ENCODE results near the gene CDC16.

The CDC16 gene

DNA sequence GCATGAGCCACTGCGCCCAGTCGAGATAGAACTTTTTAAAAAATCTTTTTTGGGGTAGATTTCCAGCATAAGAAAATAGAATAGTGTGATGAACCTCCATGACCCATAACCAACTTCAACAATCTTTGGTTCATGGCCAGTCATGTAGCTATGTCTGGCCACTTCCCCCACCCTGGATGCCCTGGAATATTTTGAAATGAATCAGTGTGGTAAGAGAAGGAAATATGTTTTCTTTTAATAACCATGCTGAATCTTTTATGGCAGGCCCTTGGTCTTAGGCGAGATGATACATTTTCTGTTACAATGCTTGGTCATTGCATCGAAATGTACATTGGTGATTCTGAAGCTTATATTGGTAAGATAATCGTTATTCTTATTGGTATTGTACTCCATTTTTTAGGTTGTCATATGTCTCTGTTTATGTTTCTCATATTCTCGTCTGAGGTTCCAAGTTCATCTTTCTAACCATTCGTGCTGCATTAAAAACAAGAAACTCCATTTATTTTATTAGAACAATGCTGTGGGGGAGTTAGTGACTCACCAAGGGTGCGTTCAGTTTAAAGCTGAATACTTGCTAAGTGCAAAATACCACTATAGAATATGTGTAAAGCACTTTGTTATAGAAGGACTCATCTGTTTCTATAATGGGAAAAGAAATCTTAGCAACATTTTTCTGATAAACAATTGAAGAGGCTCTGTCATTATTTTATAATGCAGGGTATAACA, 30.4 kb downstream of the CDC16 start:
- DNase-seq: no peak

DNA sequence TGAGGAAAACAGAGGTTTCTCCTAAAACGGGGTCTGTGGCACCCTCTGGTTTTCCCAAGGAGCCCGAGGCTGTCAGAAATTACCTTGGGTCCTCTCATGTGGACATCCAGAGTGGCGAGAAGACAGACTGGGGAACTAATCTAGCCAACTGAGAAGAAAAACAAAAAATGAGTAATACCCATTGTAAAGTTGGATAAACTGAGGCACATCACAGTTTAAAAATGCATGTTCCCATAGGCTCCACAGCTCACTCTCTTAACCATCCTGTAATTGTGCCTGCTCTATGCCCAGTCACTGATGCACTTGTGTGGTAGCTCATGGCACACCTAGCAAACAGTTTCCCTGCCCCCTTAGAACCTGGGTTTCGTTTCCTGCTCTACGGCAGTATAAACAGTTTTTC, 31.5 kb downstream of the CDC16 start:
- DNase-seq: no peak

DNA sequence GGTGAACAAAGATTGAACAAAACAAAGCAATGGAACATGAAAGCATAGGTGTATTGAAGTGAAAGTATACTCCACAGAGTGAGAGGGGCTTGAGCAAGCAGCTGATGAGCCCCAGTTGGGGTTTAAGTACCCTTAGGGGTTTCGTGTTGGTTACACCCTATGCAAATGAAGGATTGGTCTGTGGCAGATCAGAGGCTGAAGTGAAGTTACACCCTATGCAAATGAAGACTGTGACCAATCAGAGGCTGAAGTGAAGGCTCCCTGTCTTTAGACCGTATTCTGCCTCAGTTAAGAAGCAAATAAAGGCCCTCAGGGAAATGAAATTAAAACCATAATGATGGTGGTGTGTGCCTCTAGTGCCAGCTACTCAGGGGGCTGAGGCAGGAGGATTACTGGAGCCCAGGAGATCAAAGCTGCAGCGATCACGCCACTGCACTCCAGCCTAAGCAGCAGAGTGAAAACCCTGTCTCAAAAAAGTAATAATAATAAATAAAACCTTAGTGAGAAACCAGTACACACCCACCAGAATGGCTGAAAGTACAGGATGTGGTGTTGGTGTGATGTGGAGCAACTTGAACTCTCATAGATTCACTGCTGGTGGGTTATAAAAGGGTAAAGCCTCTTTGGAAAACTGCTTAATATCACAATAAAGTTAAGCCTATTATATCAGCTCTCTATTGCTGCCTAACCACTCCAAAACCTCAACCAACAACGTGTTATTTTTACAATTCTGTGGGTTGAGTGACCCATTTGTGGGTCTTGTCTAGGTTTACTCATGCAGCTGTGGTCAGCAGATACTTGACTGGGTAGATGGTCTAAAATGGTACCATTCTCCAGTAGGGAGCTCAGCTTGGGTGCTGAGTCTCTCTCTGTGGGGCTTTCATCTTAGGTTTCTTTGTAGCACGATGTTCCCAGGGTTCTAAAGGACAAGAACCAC, 33.9 kb downstream of the CDC16 start:
- no peak for DNase-seq

DNA sequence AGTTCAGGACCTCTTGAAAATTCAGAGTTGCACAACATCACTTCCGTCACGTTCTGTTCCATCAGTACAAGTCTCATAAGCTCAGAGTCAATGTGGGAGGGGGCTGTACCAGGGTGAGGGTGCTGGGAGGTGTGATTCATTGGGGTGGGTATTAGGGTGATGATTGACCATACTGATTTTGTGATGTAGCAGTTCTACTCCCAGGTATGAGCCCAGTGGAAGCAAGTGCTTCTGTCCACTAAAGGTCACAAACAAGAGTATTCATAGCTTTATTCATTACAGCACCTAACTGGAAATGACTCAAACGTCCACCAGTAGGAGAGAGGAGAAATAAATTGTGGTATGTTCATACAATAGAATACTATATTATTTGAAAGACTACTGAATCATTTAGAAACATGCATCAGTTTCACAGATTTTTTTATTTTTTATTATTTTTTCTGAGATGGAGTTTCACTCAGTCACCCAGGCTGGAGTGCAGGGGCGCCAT, 34.6 kb downstream of the CDC16 start:
- no peak for DNase-seq

DNA sequence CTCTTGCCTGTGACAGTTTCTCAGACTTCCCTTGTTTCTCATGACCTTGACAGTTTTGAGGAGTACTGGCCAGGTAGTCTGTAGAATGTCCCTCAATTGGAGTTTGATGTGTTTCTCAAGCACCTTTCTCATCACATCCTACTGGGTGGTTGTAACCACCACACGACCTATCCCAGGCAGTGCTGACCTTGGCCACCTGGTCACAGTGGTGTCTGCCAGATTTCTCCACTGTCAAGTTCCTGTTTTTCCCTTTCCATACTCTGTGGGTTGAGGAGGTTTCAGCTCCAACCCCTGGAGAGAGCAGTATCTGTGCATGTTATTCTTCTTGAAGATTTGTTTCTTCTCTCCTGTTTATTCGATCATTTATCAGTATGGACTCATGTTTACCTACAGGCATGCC, 38.3 kb downstream of the CDC16 start:
- DNase-seq: no peak

DNA sequence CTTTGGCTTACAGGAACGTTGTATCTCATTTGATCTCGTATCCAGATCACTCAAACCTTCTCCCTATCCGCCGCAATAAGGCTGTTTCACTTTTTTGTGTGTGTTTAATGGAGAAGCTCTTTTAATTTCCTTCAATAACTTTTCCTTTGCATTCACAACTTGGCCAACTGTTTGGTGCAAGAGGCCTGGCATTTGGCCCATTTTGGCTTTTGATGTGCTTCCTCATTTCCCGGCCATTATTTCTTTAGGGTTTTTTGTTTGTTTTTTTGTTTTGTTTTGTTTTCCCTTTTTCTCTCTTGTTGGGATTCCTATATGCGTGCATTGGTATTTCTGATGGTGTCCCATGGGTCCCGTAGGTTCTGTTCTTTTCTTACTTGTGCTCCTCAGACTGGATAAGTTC, 40.6 kb downstream of the CDC16 start:
- DNase-seq: no peak

DNA sequence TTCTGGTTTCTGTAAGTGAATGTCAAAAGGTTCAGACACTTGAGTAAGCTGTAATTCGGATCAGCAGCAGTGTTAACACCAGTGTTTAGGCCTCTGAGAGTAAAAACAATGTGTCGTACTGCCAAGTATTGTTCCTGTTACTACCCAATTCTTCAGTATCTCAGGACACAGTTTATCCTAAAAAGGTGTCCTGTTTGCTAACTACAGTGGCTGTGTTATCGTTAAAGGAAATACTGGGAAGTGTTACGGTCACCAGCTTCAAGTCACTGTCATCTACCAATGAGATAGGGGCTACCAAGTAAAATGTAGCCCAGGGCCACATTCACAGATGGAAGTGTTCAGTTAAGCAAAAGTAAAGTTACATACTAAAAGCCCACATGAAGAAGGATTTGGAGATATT, 44.4 kb downstream of the CDC16 start:
- no peak for DNase-seq

DNA sequence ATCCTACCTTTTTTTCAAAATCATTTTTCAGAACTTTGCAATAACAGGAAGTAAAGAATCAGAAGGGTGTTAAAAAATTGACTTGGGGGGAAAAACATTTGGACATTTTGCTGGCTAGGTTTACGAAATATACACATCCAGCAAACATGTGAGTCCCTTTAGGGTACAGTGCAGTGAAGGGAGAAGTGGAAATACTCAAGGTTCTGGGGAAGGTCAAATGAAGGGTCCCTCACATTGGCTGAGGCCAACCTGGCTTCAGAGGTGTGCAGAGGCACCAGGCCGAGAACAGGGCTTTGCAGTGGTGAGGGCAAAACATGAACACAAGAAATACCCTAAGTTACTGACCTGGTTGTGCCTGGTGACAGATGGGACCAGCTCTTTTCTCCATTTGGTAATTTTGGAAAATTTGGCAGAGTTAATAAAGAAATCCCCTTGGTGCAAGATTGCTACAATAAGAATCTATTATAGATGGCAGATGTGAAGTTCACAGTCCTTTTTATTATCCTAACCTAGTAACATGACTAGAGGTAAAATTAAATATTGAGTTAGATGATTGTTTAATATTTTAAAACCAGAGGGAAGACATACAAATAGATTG, 45.2 kb downstream of the CDC16 start:
- no peak for DNase-seq

DNA sequence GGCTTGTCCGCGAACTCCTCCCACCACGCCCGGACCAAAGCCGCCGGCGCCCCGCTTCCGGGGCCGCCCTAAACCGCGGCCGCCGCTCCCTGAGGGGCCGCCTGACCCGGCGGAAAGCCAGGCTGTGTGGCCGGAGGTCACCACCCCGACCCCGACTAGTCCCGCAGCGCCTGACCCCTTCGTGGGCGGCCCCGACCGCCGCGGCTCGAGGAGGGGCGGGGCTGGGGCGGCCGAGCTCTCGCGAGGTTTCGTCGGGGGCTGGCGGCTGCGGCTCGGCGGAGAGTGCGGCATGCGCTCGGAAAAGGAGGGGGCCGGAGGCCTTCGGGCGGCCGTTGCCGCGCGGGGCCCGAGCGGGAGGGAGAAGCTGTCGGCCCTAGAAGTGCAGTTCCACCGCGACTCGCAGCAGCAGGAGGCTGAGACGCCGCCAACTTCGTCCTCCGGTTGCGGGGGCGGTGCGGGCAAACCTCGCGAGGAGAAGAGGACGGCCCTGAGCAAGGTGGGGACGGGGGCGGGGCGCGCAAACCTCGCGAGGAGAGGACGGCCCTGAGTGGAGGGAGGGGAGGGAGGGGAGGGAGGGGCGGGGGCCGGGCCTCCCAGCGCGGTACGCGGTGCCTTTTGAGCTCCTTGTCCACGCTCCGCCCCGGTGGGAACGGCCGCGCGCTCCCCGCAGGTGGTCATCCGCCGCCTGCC, 46.8 kb downstream of the CDC16 start, which contains the start of gene UPF3A:
UPF3A (plus strand) TSS at position 251 of the 690 bp plus-strand sequence; CDS start at position 290, 39 bp downstream.
- peak; percentile 80 for DNase-seq

DNA sequence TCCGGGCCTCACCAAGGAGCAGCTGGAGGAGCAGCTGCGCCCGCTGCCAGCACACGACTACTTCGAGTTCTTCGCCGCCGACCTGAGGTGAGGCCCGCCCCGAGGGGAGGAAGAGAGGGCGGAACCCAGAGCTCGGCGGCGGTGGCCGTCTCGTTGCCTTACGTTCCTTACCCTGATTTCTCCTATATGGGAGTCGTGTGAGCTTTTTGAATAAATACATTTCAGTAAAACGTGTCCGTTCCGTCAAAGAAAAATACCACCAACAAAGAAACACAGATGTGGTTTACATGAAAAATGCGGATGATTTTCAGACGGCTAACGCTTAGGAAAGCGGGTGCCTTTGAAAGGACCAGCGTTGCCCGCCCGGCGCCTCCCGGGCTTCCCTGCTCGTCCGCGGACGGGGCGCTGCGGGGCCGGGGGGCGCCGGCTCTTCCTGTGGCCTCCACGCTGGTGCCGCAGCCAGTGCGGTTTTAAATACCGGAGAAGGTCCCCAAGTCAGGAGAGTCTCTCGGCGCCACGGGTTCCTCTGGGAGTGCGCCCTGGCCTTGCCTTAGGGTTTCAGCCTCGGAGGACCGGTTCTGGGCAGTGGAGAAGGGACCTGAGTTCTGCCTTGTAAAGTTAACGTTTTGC, 47.5 kb downstream of the CDC16 start:
- DNase-seq: peak; percentile 80

DNA sequence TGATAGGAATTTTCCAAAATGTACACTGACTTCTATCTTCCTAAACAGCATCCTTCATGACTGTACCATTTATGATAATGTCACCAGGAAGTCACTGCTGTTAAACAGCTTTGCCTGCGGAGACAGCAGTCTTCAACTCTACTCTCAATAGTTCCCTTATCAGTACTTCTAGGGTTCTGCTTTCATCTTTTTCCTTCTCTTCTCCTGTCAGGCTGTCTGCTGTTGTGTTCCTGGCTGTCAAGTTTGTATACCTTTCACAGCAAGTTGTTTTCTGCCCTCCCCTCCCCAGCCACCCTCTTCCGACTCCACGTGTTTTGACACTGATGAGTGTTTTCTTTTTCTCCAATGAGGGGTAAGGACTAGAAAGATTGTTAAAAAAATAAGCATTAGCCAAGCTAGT, 48.9 kb downstream of the CDC16 start:
- no peak for DNase-seq

DNA sequence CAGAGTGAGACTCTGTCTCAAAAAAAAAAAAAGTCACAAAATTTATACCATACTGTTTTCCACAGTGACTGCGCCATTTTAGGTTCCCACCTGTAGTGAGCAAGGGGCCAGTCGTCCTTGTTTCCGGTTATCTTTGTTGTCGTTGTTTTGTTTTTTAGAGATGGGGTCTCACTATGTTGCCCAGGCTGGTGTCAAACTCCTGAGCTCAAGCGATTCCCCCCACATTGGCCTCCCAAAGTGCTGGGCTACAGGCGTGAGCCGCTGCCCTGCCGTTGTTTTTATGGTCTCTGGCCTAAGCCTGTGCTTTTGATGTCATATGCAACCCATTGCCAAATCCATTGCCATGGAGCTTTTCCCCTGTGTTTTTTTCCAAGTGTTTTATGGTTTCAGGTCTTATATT, 50.0 kb downstream of the CDC16 start:
- no peak for DNase-seq

DNA sequence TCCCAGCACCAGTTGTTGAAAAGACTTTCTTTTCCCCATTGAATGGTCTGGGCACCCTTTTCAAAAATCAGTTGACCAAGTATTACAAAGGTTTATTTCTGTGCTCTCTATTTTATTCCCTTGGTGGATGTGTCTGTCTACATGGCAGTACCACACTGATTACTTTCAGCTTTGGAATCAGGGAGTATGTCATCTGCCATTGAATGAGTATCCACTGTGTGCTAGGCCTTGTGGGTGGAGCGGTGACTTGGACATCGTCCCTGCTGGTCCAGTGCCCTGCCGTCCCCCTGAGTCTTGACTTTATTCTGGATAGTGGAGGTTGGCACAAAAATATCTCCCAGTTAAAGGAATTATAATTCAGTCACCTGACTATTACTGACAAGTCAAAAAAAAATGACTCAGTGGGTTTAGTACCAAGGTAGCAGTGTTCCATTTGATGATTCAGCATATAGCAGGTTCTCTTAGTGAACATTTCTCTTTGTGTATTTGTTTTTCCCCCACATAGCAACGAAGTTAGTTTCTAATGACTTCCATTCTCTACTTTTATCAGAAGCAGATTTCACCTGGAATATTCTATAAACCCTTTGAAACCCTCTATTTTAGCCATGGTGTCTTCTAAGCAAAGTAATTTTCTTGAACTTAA, 50.6 kb downstream of the CDC16 start:
- no peak for DNase-seq

DNA sequence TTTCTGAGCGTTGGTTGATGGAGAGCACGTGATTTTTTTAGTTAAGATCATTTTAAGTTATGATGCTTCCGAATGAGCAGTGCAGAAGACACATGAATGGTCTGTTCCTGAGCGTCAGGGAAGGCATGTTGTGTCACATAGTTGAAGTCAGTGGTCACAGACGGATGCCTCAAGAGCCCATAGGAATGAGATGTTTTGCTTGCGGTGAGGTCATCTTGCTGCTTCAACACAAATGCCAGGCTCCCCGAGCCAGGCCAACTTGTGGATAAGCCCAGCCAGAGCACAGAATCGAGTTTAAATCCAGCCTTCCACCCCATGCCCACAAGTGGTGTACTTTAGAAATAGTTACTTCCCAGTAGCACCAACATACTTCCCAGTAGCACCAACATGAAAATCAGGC, 52.1 kb downstream of the CDC16 start:
- DNase-seq: no peak

DNA sequence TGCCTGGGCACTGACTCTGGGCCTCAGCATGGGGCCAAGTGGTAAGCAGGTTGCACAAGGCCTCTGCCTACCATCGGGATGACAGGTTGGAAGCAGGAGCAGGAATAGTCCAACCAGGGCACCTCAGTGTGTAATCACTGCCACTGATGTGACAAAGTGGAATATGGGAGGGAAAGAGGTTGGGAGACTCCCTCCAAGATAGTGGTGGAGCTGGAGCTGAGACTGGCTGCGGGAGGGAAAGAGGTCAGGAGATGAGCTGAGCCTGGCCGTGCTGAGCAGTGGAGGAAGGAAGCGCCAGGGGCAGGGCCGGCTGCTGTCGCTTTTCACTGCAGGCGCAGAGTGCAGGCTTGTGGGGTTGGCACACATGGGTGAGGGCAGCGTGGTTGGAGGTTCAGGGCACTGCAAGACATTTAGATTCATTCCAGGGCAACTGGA, 53.5 kb downstream of the CDC16 start:
- DNase-seq: no peak

DNA sequence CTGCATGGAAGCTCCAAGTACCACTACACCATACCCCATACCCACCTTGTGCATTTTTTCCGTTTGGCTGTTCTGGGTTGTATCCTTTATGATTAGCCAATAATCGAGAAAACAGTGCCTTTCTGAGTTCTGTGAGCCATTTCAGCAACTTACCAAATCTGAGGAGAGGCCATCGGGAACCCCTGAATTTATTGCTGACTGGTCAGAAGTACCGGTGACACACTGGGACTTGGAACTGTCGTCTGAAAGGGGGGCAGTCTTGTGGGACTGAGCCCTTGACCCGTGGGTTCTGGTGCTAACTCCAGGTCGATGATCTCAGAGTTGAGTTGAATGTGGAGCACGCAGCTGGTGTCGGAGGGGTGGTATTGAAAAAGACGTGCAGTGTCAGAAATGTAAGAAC, 61.8 kb downstream of the CDC16 start:
- no peak for DNase-seq

DNA sequence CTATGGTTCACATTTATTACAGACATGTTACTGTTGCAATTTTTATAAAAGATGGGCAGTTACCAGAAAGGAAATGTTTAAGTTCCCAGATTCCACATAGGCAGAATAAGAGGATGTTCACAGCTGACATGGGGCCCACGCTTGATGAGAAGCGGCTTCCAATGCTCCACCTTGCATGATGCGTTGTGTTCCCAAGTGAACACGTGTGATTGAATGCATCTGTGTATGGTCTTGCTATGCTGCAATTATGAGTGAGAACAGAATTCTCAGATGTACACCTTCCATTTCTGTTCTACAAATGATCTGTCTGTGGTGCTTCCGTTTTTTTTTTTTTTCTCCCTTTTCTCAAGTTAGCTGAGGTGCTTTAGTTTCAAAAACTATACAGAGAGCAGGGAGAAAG, 62.2 kb downstream of the CDC16 start:
- DNase-seq: no peak

DNA sequence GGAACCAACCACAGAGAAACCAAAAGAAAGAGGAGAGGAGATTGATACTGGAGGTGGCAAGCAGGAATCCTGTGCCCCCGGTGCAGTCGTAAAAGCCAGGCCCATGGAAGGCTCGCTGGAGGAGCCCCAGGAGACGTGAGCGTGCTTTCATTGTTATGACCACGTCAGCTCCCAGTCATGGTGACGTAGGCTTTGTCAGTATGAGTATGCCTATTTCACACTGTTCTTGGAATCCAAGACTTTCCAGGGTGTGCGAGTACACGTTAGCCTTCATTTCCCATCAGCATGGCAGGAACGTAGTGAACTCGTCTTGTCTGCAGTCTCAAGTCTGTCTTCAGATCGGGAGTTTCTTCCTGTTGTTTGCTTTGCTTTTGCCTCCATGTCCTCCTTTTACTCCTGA, 64.2 kb downstream of the CDC16 start:
- no peak for DNase-seq

DNA sequence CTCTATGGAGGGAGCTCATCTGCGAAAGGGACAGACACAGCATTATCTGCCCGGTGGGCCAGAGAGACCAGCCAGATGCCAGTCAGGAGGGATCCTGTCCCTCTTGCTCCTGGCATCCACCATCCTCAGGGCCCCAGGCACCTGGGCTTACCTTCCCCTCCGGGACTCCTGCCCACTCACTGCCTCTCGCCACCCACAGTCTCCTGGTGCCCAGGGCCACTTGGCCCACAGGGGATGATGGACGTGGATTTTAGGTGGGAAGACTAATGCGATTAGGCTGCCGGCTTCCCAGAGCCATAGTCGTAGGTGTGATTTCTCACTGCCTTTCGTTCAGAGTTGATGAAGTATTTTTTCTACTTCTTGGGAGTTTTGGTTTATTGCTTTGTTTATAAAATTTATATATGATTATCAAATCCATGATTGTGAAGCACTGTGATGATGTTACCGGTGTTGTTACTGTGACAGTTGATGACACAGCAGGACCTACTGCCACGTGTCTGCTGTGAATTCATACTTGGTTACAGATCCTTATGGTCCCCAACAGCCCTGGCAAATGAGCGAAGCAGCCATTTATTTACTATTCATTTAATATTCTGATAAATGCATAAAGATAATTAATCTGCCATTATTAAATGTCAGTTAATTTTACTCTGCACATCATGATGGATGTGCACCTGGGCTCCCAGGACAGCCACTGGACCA, 65.1 kb downstream of the CDC16 start:
- DNase-seq: no peak

DNA sequence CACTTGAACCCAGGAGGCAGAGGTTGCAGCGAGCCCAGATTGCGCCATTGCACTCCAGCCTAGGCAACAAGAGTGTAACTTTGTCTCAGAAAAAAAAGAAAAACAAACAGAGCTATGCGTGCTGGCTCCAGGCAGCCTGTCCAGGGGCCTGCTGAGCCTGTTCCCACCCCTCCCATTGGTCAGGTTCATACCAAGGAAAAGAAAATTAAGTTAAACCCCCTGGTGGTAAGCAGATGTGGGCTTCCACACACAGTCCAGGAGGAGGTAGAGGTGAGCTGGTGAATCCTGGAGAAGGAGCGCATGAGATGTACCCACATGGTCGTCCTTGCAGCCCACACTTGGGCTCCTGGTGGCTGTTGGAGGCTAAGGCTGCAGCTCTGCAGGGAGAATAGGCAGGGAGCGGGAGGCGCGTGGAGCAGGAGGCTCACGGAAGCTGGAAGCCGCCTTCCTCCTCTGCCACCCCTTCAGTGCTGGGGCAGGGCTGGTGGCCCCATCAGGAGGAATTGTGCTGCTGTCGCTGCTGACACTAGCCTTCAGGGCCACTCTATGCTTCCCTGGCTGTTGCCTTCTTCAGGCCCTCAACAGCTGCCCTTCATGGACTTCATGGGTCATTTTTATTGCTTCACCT, 69.1 kb downstream of the CDC16 start:
- no peak for DNase-seq

All from NCI-H2227 treated with DMSO at 0.1 percent for 48 hours (cell line).